ENCODE measurements around the gene LBX2. TPM values are rescaled to one million over a fixed set of nuclear protein-coding genes. Genes with fewer than 3 reads are reported as not detected.

The LBX2 gene
- total and polyA plus RNA-seq, 9 of the 15 experiments (the other 6 are each of a cell fraction or from before 2014, with no cell fraction given) = 0.39 to 6.2 (median 1.8) TPM; not detected in 1

- TF ChIP-seq GTF2B (IDR thresholded peaks at IDR 0.05; ENCODE audit: extremely low read depth, insufficient read length) (no peak), HDGF (IDR thresholded peaks at IDR 0.05) (no peak), SNIP1 (IDR thresholded peaks at IDR 0.05; ENCODE audit: low read depth) (no peak), ZNF77 (CRISPR knock-in tag; IDR thresholded peaks at IDR 0.05) (no peak), SOX6 (IDR thresholded peaks at IDR 0.05) (no peak), MTA1 (IDR thresholded peaks at IDR 0.05; ENCODE audit: borderline replicate concordance) (no peak), EHMT2 (IDR thresholded peaks at IDR 0.05) (0 out of 2 replicates have a peak, but pooled peaks have one; percentile 19), POLR2AphosphoS5 (IDR thresholded peaks at IDR 0.05; ENCODE audit: control insufficient read depth, insufficient read depth, low read depth, low read length) (no peak), KDM2B (CRISPR knock-in tag; IDR thresholded peaks at IDR 0.05) (no peak), SAFB2 (IDR thresholded peaks at IDR 0.05; ENCODE audit: borderline replicate concordance, low read depth, low read length, severe bottlenecking) (no peak), HMG20A (CRISPR knock-in tag; conservative IDR thresholded peaks at IDR 0.05) (no peak), NFATC3 (IDR thresholded peaks at IDR 0.05) (no peak), ZNF146 (CRISPR knock-in tag; IDR thresholded peaks at IDR 0.05; ENCODE audit: unreplicated experiment) (no peak), ZBTB12 (CRISPR knock-in tag; IDR thresholded peaks at IDR 0.05) (peak; percentile 54), FOSL1 (tag; conservative IDR thresholded peaks at IDR 0.05) (no peak), BRD4 (IDR thresholded peaks at IDR 0.05) (no peak), GABPB1 (CRISPR knock-in tag; IDR thresholded peaks at IDR 0.05) (no peak), ZNF584 (CRISPR knock-in tag; IDR thresholded peaks at IDR 0.05; ENCODE audit: low read depth) (no peak), ZNF12 (CRISPR knock-in tag; IDR thresholded peaks at IDR 0.05) (no peak), GTF2F1 (IDR thresholded peaks at IDR 0.05; ENCODE audit: low read depth, low read length) (no peak), PTRF (tag; IDR thresholded peaks at IDR 0.05) (no peak)
- TF ChIP-seq, protein P1, sequence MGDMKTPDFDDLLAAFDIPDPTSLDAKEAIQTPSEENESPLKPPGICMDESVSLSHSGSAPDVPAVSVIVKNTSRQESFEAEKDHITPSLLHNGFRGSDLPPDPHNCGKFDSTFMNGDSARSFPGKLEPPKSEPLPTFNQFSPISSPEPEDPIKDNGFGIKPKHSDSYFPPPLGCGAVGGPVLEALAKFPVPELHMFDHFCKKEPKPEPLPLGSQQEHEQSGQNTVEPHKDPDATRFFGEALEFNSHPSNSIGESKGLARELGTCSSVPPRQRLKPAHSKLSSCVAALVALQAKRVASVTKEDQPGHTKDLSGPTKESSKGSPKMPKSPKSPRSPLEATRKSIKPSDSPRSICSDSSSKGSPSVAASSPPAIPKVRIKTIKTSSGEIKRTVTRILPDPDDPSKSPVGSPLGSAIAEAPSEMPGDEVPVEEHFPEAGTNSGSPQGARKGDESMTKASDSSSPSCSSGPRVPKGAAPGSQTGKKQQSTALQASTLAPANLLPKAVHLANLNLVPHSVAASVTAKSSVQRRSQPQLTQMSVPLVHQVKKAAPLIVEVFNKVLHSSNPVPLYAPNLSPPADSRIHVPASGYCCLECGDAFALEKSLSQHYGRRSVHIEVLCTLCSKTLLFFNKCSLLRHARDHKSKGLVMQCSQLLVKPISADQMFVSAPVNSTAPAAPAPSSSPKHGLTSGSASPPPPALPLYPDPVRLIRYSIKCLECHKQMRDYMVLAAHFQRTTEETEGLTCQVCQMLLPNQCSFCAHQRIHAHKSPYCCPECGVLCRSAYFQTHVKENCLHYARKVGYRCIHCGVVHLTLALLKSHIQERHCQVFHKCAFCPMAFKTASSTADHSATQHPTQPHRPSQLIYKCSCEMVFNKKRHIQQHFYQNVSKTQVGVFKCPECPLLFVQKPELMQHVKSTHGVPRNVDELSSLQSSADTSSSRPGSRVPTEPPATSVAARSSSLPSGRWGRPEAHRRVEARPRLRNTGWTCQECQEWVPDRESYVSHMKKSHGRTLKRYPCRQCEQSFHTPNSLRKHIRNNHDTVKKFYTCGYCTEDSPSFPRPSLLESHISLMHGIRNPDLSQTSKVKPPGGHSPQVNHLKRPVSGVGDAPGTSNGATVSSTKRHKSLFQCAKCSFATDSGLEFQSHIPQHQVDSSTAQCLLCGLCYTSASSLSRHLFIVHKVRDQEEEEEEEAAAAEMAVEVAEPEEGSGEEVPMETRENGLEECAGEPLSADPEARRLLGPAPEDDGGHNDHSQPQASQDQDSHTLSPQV (IDR thresholded peaks at IDR 0.05) = no peak
- TF ChIP-seq, protein P2, sequence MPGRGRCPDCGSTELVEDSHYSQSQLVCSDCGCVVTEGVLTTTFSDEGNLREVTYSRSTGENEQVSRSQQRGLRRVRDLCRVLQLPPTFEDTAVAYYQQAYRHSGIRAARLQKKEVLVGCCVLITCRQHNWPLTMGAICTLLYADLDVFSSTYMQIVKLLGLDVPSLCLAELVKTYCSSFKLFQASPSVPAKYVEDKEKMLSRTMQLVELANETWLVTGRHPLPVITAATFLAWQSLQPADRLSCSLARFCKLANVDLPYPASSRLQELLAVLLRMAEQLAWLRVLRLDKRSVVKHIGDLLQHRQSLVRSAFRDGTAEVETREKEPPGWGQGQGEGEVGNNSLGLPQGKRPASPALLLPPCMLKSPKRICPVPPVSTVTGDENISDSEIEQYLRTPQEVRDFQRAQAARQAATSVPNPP (IDR thresholded peaks at IDR 0.05; ENCODE audit: borderline replicate concordance, insufficient read depth, insufficient read length) = no peak
These were observed 41.1 kb downstream of the LBX2 start, which contains the start of gene WBP1 (continued) for GRCh38 chr2:74458132-74458937.

All from K562 (cell line).